HCT116 (cell line): ENCODE results near the gene DHCR7. TPM values are rescaled to one million over a fixed set of nuclear protein-coding genes. Genes with fewer than 3 reads are reported as not detected.

ENCODE experiments used
- ATAC-seq: fragments of 200-7000 bp; cut with Tn5 transposase; 2 replicates; pipeline ENCODE4 v1.9.1; 2020; ENCODE audit warnings: mild to moderate bottlenecking, moderate library complexity
- BruUV-seq: library from RNA; stranded (reverse); fragments of 400-500 nt; replicated peaks from 2 replicates; lab custom pipeline; 2021; lab: Mats Ljungman, UMichigan
- CTCF ChIA-PET: fragments of 300-600 bp; sonication (Branson Sonifier 250); formaldehyde crosslinking; loops from one replicate; lab custom pipeline; 2021; ENCODE audit warnings: antibody characterized with exemption; lab: Charles Lee
- POLR2A ChIA-PET: fragments of 300-600, 350-600 bp; sonication (Branson Sonifier 250); formaldehyde crosslinking; loops from one replicate; lab custom pipeline; 2021; ENCODE audit warnings: antibody characterized with exemption; lab: Charles Lee
- RAD21 ChIA-PET, 2 experiments: fragments of 300-600 bp; sonication (Branson Sonifier 250); formaldehyde crosslinking; loops; one replicate each; lab custom pipeline; 2023; ENCODE audit warnings: low total read pairs in 2 of 2; ENCODE audit not compliant: uncharacterized antibody in 2 of 2, unreplicated experiment in 2 of 2, low non-redundant PET in 1 of 2; lab: Charles Lee
- DNase-seq: peaks from one replicate; pipeline ENCODE4 v3.0.0-alpha.2; 2010; ENCODE audit warnings: low read depth, low spot score
- H2AFZ ChIP-seq: fragments of 200-600 bp; shearing (Covaris generic), sonication (generic); 2 replicates; pipeline ENCODE4 v1.6.1; 2017; ENCODE audit warnings: low read depth, mixed run types, mixed read lengths, antibody characterized with exemption, low read length; ENCODE audit not compliant: poor library complexity, severe bottlenecking
- H3K27ac ChIP-seq: 2 replicates; pipeline ENCODE4 v1.5.1; 2012; ENCODE audit warnings: low read depth, low read length
- H3K27me3 ChIP-seq: fragments of 200-600 bp; sonication (generic); 2 replicates; pipeline ENCODE4 v1.6.1; 2016; ENCODE audit warnings: mixed run types, low read length, mixed read lengths; ENCODE audit not compliant: insufficient read depth
- H3K36me3 ChIP-seq, 2 experiments: fragments of 200-500 bp in 1 of 2; fragments of 200-600 bp in 1 of 2; sonication (Bioruptor generic) in 1 of 2; sonication (generic) in 1 of 2; 2 replicates each; pipeline versions ENCODE4 v1.5.1 to v1.6.1; 2014 to 2016; ENCODE audit warnings: low read length in 2 of 2, inconsistent platforms in 1 of 2, mixed read lengths in 1 of 2, mixed run types in 1 of 2; ENCODE audit not compliant: insufficient read depth in 2 of 2, control insufficient read depth in 1 of 2
- H3K4me1 ChIP-seq, 2 experiments: fragments of 200-600 bp in 1 of 2; sonication (generic) in 1 of 2; 2 replicates each; pipeline versions ENCODE4 v1.5.1 to v1.6.1; 2012 to 2017; ENCODE audit warnings: low read length in 2 of 2, inconsistent platforms in 1 of 2, mild to moderate bottlenecking in 1 of 2, mixed read lengths in 1 of 2, mixed run types in 1 of 2, moderate library complexity in 1 of 2; ENCODE audit not compliant: insufficient read depth in 2 of 2, control insufficient read depth in 1 of 2
- H3K4me2 ChIP-seq: fragments of 200-600 bp; sonication (generic); 2 replicates; pipeline ENCODE4 v1.6.1; 2017; ENCODE audit warnings: mixed run types, low read length, mixed read lengths
- H3K4me3 ChIP-seq, 2 experiments: fragments of 200-600 bp in 1 of 2; sonication (generic) in 1 of 2; replicated peaks in 1 of 2; 2 replicates each; pipeline ENCODE4 v1.5.1; 2011 to 2016; ENCODE audit warnings: low read length in 2 of 2, control low read depth in 1 of 2, low read depth in 1 of 2, mild to moderate bottlenecking in 1 of 2, mixed read lengths in 1 of 2, mixed run types in 1 of 2
- H3K79me2 ChIP-seq: fragments of 200-600 bp; sonication (generic); 2 replicates; pipeline ENCODE4 v1.6.1; 2017; ENCODE audit warnings: mild to moderate bottlenecking, mixed run types, low read length, moderate library complexity, mixed read lengths; ENCODE audit not compliant: insufficient read depth
- H3K9ac ChIP-seq: fragments of 200-600 bp; sonication (generic); 2 replicates; pipeline ENCODE4 v1.6.1; 2016; ENCODE audit warnings: low read length, mixed read lengths
- H3K9me2 ChIP-seq: fragments of 200-600 bp; sonication (generic), shearing (Covaris generic); 2 replicates; pipeline ENCODE4 v1.6.1; 2017; ENCODE audit warnings: mixed run types, mild to moderate bottlenecking, moderate library complexity; ENCODE audit not compliant: insufficient read depth
- H3K9me3 ChIP-seq, 2 experiments: fragments of 200-500 bp in 1 of 2; fragments of 200-600 bp in 1 of 2; sonication (Bioruptor generic) in 1 of 2; sonication (generic) in 1 of 2; 2 replicates each; pipeline ENCODE4 v1.6.1; 2014 to 2017; ENCODE audit warnings: low read length in 2 of 2, mixed read lengths in 2 of 2, inconsistent platforms in 1 of 2, low read depth in 1 of 2, mild to moderate bottlenecking in 1 of 2, mixed run types in 1 of 2, moderate library complexity in 1 of 2; ENCODE audit not compliant: control insufficient read depth in 1 of 2, insufficient read depth in 1 of 2
- H4K20me1 ChIP-seq: fragments of 200-600 bp; sonication (generic), shearing (Covaris generic); 2 replicates; pipeline ENCODE4 v1.6.1; 2017; ENCODE audit warnings: mixed run types, mild to moderate bottlenecking, moderate library complexity; ENCODE audit not compliant: insufficient read depth
- CEBPB ChIP-seq: IDR thresholded peaks from 2 replicates; pipeline ENCODE4 v1.6.1; 2012; ENCODE audit warnings: low read depth
- EGR1 ChIP-seq: IDR thresholded peaks from 2 replicates; pipeline ENCODE4 v1.6.1; 2012; ENCODE audit warnings: low read depth
- ELF1 ChIP-seq: IDR thresholded peaks from 2 replicates; pipeline ENCODE4 v1.6.1; 2012; ENCODE audit warnings: low read depth, borderline replicate concordance
- EZH2phosphoT487 ChIP-seq: fragments of 200-600 bp; IDR thresholded peaks from 2 replicates; pipeline ENCODE4 v1.6.1; 2018; ENCODE audit warnings: antibody characterized with exemption, borderline replicate concordance
- FOSL1 ChIP-seq: IDR thresholded peaks from 2 replicates; pipeline ENCODE4 v1.6.1; 2012; ENCODE audit warnings: low read depth
- MAX ChIP-seq: IDR thresholded peaks from 2 replicates; pipeline ENCODE4 v1.6.1; 2012
- POLR2A ChIP-seq: IDR thresholded peaks from 2 replicates; pipeline ENCODE4 v1.7.0; 2011; ENCODE audit warnings: borderline replicate concordance; ENCODE audit not compliant: insufficient read depth, insufficient read length; ENCODE audit errors: extremely low read depth
- POLR2AphosphoS5 ChIP-seq: IDR thresholded peaks from 2 replicates; pipeline ENCODE4 v1.6.1; 2011; ENCODE audit warnings: mild to moderate bottlenecking, low read depth, low read length, moderate library complexity
- RAD21 ChIP-seq: IDR thresholded peaks from 2 replicates; pipeline ENCODE4 v1.6.1; 2012; ENCODE audit warnings: low read depth, mild to moderate bottlenecking
- SIN3A ChIP-seq: IDR thresholded peaks from 2 replicates; pipeline ENCODE4 v1.6.1; 2012; ENCODE audit warnings: low read depth
- SP1 ChIP-seq: IDR thresholded peaks from 2 replicates; pipeline ENCODE4 v1.6.1; 2012; ENCODE audit warnings: low read depth
- TCF7L2 ChIP-seq: IDR thresholded peaks from 2 replicates; pipeline ENCODE4 v1.7.0; 2011; ENCODE audit warnings: borderline replicate concordance, inconsistent platforms; ENCODE audit not compliant: insufficient read depth, insufficient read length; ENCODE audit errors: extremely low read depth
- YY1 ChIP-seq: IDR thresholded peaks from 2 replicates; pipeline ENCODE4 v1.6.1; 2011; ENCODE audit warnings: low read length, low read depth, moderate library complexity, mild to moderate bottlenecking; ENCODE audit not compliant: insufficient replicate concordance; ENCODE audit errors: extremely low read depth
- ZBTB33 ChIP-seq: IDR thresholded peaks from 2 replicates; pipeline ENCODE4 v1.6.1; 2011; ENCODE audit warnings: mild to moderate bottlenecking, low read length, moderate library complexity; ENCODE audit not compliant: insufficient replicate concordance; ENCODE audit errors: extremely low read depth
- intact Hi-C: fragments of 100-400 bp; cut with micrococcal nuclease; formaldehyde crosslinking; loops from 2 replicates; pipeline ENCODE4 v1.10.0; 2022
- total RNA-seq: library from RNA; stranded (reverse); gene quantifications from one replicate; pipeline ENCODE4 v1.2.1, GENCODE V29; 2021; ENCODE audit not compliant: unreplicated experiment

Gene DHCR7
- total RNA-seq, 1 experiment from 2014 or later: 115 TPM

- RAD21 ChIA-PET: interaction anchor here in 1 of 2 experiments (0.7 kb wide), 1 partner anchor 12 kb away, joined by 4 read pairs; no protein-coding TSS in a partner anchor
- intact Hi-C loops: no loop called here
- CTCF ChIA-PET: no interaction called here
Measured at GRCh38 chr11:71465054-71465453, 16.9 kb upstream of the DHCR7 start.

More at GRCh38 chr11:71465054-71465453, 16.9 kb upstream of the DHCR7 start:
- Histone ChIP-seq H3K4me2 (no peak overlapping the region), H3K27me3 (no peaks in the 10 kb centered on the region), H3K4me1 (no peaks in the 10 kb centered on the region), H3K36me3 (peaks cover 6 to 8% of the 10 kb centered on the region in 2 experiments; a peak in 3 of 4 replicates), H3K79me2 (no peaks in the 10 kb centered on the region), H3K27ac (no peak overlapping the region)
- no TSS peak for BruUV-seq
- no peak for ATAC-seq
- TF ChIP-seq TCF7L2 (no peak), MAX (no peak), SIN3A (no peak), RAD21 (no peak), POLR2AphosphoS5 (no peak), FOSL1 (no peak), POLR2A (no peak), SP1 (no peak), CEBPB (no peak), ZBTB33 (no peak), ELF1 (no peak), YY1 (no peak), EGR1 (no peak), EZH2phosphoT487 (no peak)
- TF ChIP-seq, all 23 proteins: peak for 0
- H2AFZ ChIP-seq: no peak overlapping the region
- POLR2A ChIA-PET: no interaction called here
- H3K4me3 ChIP-seq: no peak overlapping the region
- H3K9me3 ChIP-seq: no peaks in the 10 kb centered on the region
- H3K9ac ChIP-seq: no peak overlapping the region
- H3K9me2 ChIP-seq: no peaks in the 10 kb centered on the region
- no peak for DNase-seq
- no peaks in the 10 kb centered on the region for H4K20me1 ChIP-seq
